Measurements from ENCODE around the gene SYT14. TPM values are rescaled to one million over a fixed set of nuclear protein-coding genes. Genes with fewer than 3 reads are reported as not detected.

SYT14 gene
- total and polyA plus RNA-seq, 3 donors from 2014 or later, result 3.4 to 11.3 (median 10.8) TPM

- DNase-seq, result no peak
- H3K4me1 ChIP-seq, result no peaks in the 10 kb centered on the region
- no peak overlapping the region for H3K27ac ChIP-seq
- WGBS, 2 donors, result 73 to 77% methylated on average over 9 of the region's 9 CpGs
- no peak for TF ChIP-seq CTCF (IDR thresholded peaks at IDR 0.05)
- TF ChIP-seq POLR2A (IDR thresholded peaks at IDR 0.05), result no peak
- intact Hi-C loops (cut with DNase I; ENCODE audit: low total_unique reads), result no loop called here
- H3K4me3 ChIP-seq, result no peak overlapping the region
- no peaks in the 10 kb centered on the region for H3K36me3 ChIP-seq (ENCODE audit: low read depth, missing control alignments)
- no peaks in the 10 kb centered on the region for H3K27me3 ChIP-seq
- H3K9me3 ChIP-seq, result no peaks in the 10 kb centered on the region
Measured at GRCh38 chr1:209993061-209993830, 55.2 kb downstream of the SYT14 start.

- H3K27ac ChIP-seq, result no peak overlapping the region
- DNase-seq, result no peak
- WGBS, 2 donors, result 79% methylated on average over 2 of the region's 2 CpGs
- H3K9me3 ChIP-seq, result no peaks in the 10 kb centered on the region
- H3K36me3 ChIP-seq (ENCODE audit: low read depth, missing control alignments), result no peaks in the 10 kb centered on the region
- H3K27me3 ChIP-seq, result no peaks in the 10 kb centered on the region
- H3K4me1 ChIP-seq, result no peaks in the 10 kb centered on the region
- intact Hi-C loops (cut with DNase I; ENCODE audit: low total_unique reads), result no loop called here
- TF ChIP-seq CTCF (IDR thresholded peaks at IDR 0.05) (no peak), POLR2A (IDR thresholded peaks at IDR 0.05) (no peak)
- H3K4me3 ChIP-seq, result no peak overlapping the region
Measured at GRCh38 chr1:209996348-209996747, 58.3 kb downstream of the SYT14 start.

GRCh38 chr1:209999005-209999404, 61.0 kb downstream of the SYT14 start:
- intact Hi-C loops (cut with DNase I; ENCODE audit: low total_unique reads), result no loop called here
- no peak for TF ChIP-seq CTCF (IDR thresholded peaks at IDR 0.05)
- TF ChIP-seq POLR2A (IDR thresholded peaks at IDR 0.05), result no peak
- Histone ChIP-seq H3K4me1 (no peaks in the 10 kb centered on the region), H3K27ac (no peak overlapping the region), H3K36me3 (ENCODE audit: low read depth, missing control alignments) (no peaks in the 10 kb centered on the region), H3K9me3 (no peaks in the 10 kb centered on the region), H3K4me3 (no peak overlapping the region), H3K27me3 (no peaks in the 10 kb centered on the region)
- WGBS, 2 donors, result 32 to 43% methylated on average over 1 of the region's 1 CpG
- DNase-seq, result no peak

GRCh38 chr1:210001751-210002150, 63.7 kb downstream of the SYT14 start:
- intact Hi-C loops (cut with DNase I; ENCODE audit: low total_unique reads), result no loop called here
- no peak for TF ChIP-seq CTCF (IDR thresholded peaks at IDR 0.05)
- TF ChIP-seq POLR2A (IDR thresholded peaks at IDR 0.05), result no peak

GRCh38 chr1:210003501-210003900, 65.5 kb downstream of the SYT14 start:
- Histone ChIP-seq H3K4me3 (no peak overlapping the region), H3K4me1 (no peaks in the 10 kb centered on the region), H3K27me3 (no peaks in the 10 kb centered on the region), H3K36me3 (ENCODE audit: low read depth, missing control alignments) (no peaks in the 10 kb centered on the region), H3K9me3 (no peaks in the 10 kb centered on the region), H3K27ac (no peak overlapping the region)
- WGBS, 2 donors, result 75 to 76% methylated on average over 1 of the region's 1 CpG
- no peak for TF ChIP-seq POLR2A (IDR thresholded peaks at IDR 0.05)
- no peak for TF ChIP-seq CTCF (IDR thresholded peaks at IDR 0.05)
- intact Hi-C loops (cut with DNase I; ENCODE audit: low total_unique reads), result no loop called here
- DNase-seq, result no peak

More at GRCh38 chr1:210001751-210002150, 63.7 kb downstream of the SYT14 start:
- Histone ChIP-seq H3K27me3 (no peaks in the 10 kb centered on the region), H3K9me3 (no peaks in the 10 kb centered on the region), H3K36me3 (ENCODE audit: low read depth, missing control alignments) (no peaks in the 10 kb centered on the region), H3K4me3 (no peak overlapping the region), H3K27ac (no peak overlapping the region), H3K4me1 (no peaks in the 10 kb centered on the region)
- DNase-seq, result no peak
- WGBS, 2 donors, result 48 to 71% methylated on average over 3 of the region's 3 CpGs
